ENCODE data around the gene B3GAT3. TPM values are rescaled to one million over a fixed set of nuclear protein-coding genes. Genes with fewer than 3 reads are reported as not detected.

Gene B3GAT3
- total RNA-seq, 2 donors from 2014 or later, result 38.6 to 53.9 TPM

DNA sequence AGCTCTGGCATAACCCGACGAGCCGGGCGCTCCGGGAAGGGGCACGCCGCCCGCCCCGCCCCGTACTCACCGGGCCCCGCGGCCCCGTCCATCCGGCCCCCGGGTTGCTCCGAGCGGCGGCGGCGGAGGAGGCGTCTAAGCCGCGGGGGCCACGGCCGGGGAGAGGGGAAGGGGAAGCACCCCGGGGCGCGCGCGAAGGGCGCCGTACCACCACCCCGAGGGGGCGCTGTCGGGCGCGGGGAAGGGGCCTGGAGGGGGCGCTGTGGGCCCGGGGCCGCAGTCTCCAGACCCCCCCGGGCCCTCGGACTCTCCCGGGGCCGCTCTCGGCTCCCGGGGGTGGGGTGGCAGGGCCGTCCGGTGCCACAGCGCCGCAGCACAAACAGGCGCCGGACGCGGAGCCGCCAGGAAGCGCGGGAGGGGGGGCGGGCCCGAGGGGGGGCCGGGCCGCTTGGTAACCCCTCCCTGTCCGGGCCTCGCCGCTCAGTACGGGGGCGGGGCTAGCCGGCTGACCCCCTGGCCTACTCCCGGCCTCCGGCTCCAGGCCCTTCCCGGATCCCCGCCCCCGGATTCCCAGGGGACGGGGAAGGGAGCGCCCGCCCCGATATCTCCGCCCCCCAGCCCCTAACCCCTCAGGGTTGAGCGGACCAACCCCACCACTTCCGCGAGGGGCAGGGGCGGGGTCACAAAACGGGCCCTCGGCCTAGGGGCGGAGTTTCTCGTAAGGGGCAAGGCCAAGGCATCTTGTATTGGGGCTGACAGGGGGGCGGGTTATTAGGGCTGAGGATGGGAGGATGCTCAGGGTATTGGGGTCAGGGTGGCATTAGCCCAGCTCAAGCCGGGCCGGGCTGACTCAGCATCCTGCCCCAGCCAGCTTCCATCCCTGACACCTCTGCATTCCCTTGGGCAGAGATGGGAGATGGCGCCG lies 9.2 kb downstream of the B3GAT3 start, which contains the start of the genes EML3 and ROM1:
Gene EML3 (minus strand): TSS at position 410 of the 925 bp plus-strand sequence. CDS start 318 bp downstream, at position 92.
Gene ROM1 (plus strand): TSS at position 892 of the 925 bp plus-strand sequence. CDS start 25 bp downstream, at position 917.
- peak; percentile 100 for TF ChIP-seq CTCF (conservative IDR thresholded peaks at IDR 0.05)

DNA sequence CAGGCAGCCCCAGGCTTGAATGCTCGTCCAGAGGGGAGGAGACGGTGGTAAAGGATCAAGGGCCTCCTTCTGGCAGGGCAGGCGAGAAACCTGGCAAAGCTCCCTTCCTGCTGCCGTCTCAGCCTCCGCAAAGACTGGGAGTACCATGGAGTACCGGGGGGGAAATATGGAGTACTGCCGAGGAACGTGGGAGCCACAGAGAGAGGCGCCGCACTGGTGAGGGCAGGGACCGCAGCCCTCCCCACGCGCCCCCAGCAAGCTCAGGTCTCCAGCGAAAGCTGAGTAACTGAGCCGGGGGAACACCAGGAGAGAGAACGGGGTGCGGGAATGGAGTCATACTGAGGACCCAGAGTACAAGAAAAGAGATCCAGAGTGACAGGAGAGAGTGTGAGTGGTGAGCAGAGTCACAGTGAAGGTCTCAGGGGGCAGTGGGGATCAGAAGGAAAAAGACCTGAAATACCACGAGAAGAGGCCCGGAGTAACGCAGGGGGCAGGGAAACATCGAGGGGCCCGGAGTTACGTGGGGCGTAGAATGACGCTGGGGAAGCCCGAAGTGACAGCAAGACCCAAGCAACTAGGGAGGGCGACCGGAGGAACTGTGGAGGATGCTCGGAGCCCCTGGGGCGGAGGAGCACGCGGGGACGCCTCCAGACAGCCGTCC lies 10.0 kb downstream of the B3GAT3 start:
- WGBS, 2 experiments (ENCODE audit: insufficient coverage in 1 of 2, insufficient read length in 1 of 2), result 8 to 13% methylated on average over 19 to 34 of the region's 34 CpGs
- H3K4me3 Mint-ChIP-seq, result peak overlapping the region; percentile 74
- H3K27me3 ChIP-seq (ENCODE audit: control insufficient read depth, insufficient read depth, low read length, poor library complexity, severe bottlenecking), result no peaks in the 10 kb centered on the region
- peak; percentile 78 for DNase-seq
- TF ChIP-seq CTCF (conservative IDR thresholded peaks at IDR 0.05), result no peak
- H3K36me3 Mint-ChIP-seq (ENCODE audit: low read depth), result peaks cover 9% of the 10 kb centered on the region
- H3K9ac ChIP-seq (ENCODE audit: extremely low read depth, low read length, poor library complexity, severe bottlenecking), result peak overlapping the region; percentile 67
- no peaks in the 10 kb centered on the region for H3K9me3 Mint-ChIP-seq
- H3K4me1 Mint-ChIP-seq, result peaks cover 32% of the 10 kb centered on the region
- no peaks in the 10 kb centered on the region for H3K36me3 ChIP-seq (ENCODE audit: control insufficient read depth, insufficient read depth, low read length)
- no peaks in the 10 kb centered on the region for H3K9me3 ChIP-seq (ENCODE audit: control insufficient read depth, low read length)
- peaks cover 7% of the 10 kb centered on the region for H3K4me1 ChIP-seq (ENCODE audit: control insufficient read depth, insufficient read depth, low read length)
- H3K27ac ChIP-seq (ENCODE audit: low read depth, low read length), result no peak overlapping the region
- no peaks in the 10 kb centered on the region for H3K27me3 Mint-ChIP-seq (ENCODE audit: insufficient read depth)
- H3K4me3 ChIP-seq (ENCODE audit: low read length), result peak overlapping the region; percentile 89
- H3K27ac Mint-ChIP-seq, result peak overlapping the region; percentile 56

More for the DNA sequence above, 9.2 kb downstream of the B3GAT3 start, which contains the start of the genes EML3 and ROM1:
- Histone ChIP-seq H3K27ac (ENCODE audit: low read depth, low read length) (no peak within 1 kb of the TSS), H3K27me3 (ENCODE audit: control insufficient read depth, insufficient read depth, low read length, poor library complexity, severe bottlenecking) (no peaks in the 10 kb centered on the region), H3K4me3 (ENCODE audit: low read length) (peak within 1 kb of the TSS; percentile 89), H3K36me3 (ENCODE audit: control insufficient read depth, insufficient read depth, low read length) (no peaks in the 10 kb centered on the region), H3K9me3 (ENCODE audit: control insufficient read depth, low read length) (no peaks in the 10 kb centered on the region), H3K4me1 (ENCODE audit: control insufficient read depth, insufficient read depth, low read length) (peaks cover 7% of the 10 kb centered on the region), H3K9ac (ENCODE audit: extremely low read depth, low read length, poor library complexity, severe bottlenecking) (peak within 1 kb of the TSS; percentile 67)
- DNase-seq, result peak; percentile 98
- peak within 1 kb of the TSS; percentile 91 for H3K27ac Mint-ChIP-seq
- H3K4me1 Mint-ChIP-seq, result peaks cover 24% of the 10 kb centered on the region
- H3K36me3 Mint-ChIP-seq (ENCODE audit: low read depth), result peaks cover 9% of the 10 kb centered on the region
- 2 to 12% methylated on average over 21 to 90 of the region's 91 CpGs for WGBS, 2 experiments (ENCODE audit: insufficient coverage in 1 of 2, insufficient read length in 1 of 2)
- no peaks in the 10 kb centered on the region for H3K9me3 Mint-ChIP-seq
- peak within 1 kb of the TSS; percentile 74 for H3K4me3 Mint-ChIP-seq
- no peaks in the 10 kb centered on the region for H3K27me3 Mint-ChIP-seq (ENCODE audit: insufficient read depth)

All from endodermal cell (in vitro differentiated cells).